K562 (cell line): ENCODE results near the gene ZDHHC3. TPM values are rescaled to one million over a fixed set of nuclear protein-coding genes. Genes with fewer than 3 reads are reported as not detected.
A peak's percentile ranks its signal among the peaks of the same experiment; 100 is the strongest.

Source experiments
- BCL6 ChIP-seq: fragments of 250-450 bp; sonication (Bioruptor Pico); IDR thresholded peaks from 2 replicates; pipeline ENCODE4 v1.4.0; 2020
- BRD4 ChIP-seq: fragments of 200-600 bp; sonication (generic); IDR thresholded peaks from 2 replicates; pipeline ENCODE4 v1.6.1; 2017; ENCODE audit warnings: inconsistent platforms
- CREB1 ChIP-seq, 2 experiments: sonication (generic) in 1 of 2; formaldehyde crosslinking in 1 of 2; IDR thresholded peaks; 2 replicates each; pipeline versions ENCODE4 v1.6.1 to v1.8.0; 2012 to 2022; ENCODE audit warnings: inconsistent platforms in 1 of 2, mild to moderate bottlenecking in 1 of 2, missing genetic modification reagents in 1 of 2, moderate library complexity in 1 of 2
- E2F5 ChIP-seq: sonication (generic); formaldehyde crosslinking; IDR thresholded peaks from 2 replicates; pipeline ENCODE4 v1.8.0; 2022; ENCODE audit warnings: mild to moderate bottlenecking, missing genetic modification reagents
- ESRRA ChIP-seq: fragments of 450-650 bp; IDR thresholded peaks from 2 replicates; pipeline ENCODE4 v1.6.1; 2014; ENCODE audit warnings: low read depth, mild to moderate bottlenecking, moderate library complexity, borderline replicate concordance
- KAT2B ChIP-seq: IDR thresholded peaks from one replicate; pipeline ENCODE4 v1.6.1; 2012; ENCODE audit warnings: low read depth, mild to moderate bottlenecking, control low read depth, inconsistent platforms, low read length, moderate library complexity
- KDM5B ChIP-seq: fragments of 200-600 bp; sonication (generic); IDR thresholded peaks from 2 replicates; pipeline ENCODE4 v1.6.1; 2012; ENCODE audit warnings: low read depth, mild to moderate bottlenecking, moderate library complexity, low read length, control low read depth, inconsistent platforms; ENCODE audit not compliant: insufficient replicate concordance
- NBN ChIP-seq: fragments of 450-650 bp; IDR thresholded peaks from 2 replicates; pipeline ENCODE4 v1.6.1; 2016; ENCODE audit warnings: low read depth, mild to moderate bottlenecking
- PATZ1 ChIP-seq: fragments of 250-450 bp; sonication (Bioruptor Pico); IDR thresholded peaks from 2 replicates; pipeline ENCODE4 v1.5.0; 2020; ENCODE audit warnings: mild to moderate bottlenecking, borderline replicate concordance
- RNF219 ChIP-seq: fragments of 250-450 bp; sonication (Bioruptor Pico); IDR thresholded peaks from 2 replicates; pipeline ENCODE4 v1.5.0; 2022; ENCODE audit warnings: mild to moderate bottlenecking
- U2AF1 ChIP-seq: fragments of 200-400 bp; formaldehyde crosslinking; optimal IDR thresholded peaks from 2 replicates; pipeline ENCODE3; 2017; ENCODE audit warnings: mild to moderate bottlenecking, low read depth, low read length, moderate library complexity
- ZBED1 ChIP-seq: IDR thresholded peaks from 2 replicates; pipeline ENCODE4 v1.6.1; 2014
- ZBTB11 ChIP-seq, 3 experiments: fragments of 200-800 bp in 1 of 3; fragments of 250-450 bp in 1 of 3; fragments of 450-650 bp in 1 of 3; sonication (Bioruptor Pico) in 1 of 3; sonication (Bioruptor generic) in 1 of 3; formaldehyde crosslinking in 1 of 3; IDR thresholded peaks; 2 replicates each; pipeline versions ENCODE4 v1.6.1 to v1.8.0; 2016 to 2022; ENCODE audit warnings: mild to moderate bottlenecking in 2 of 3, missing genetic modification characterization in 2 of 3, missing compliant biosample characterization in 1 of 3, moderate library complexity in 1 of 3
- ZFP91 ChIP-seq: sonication (generic); formaldehyde crosslinking; IDR thresholded peaks from 2 replicates; pipeline ENCODE4 v1.8.0; 2022; ENCODE audit warnings: mild to moderate bottlenecking, missing genetic modification reagents
- ZNF133 ChIP-seq: fragments of 250-450 bp; sonication (Bioruptor Pico); IDR thresholded peaks from 2 replicates; pipeline ENCODE4 v1.4.0; 2020; ENCODE audit warnings: mild to moderate bottlenecking
- ZNF77 ChIP-seq: fragments of 250-450 bp; sonication (Bioruptor Pico); IDR thresholded peaks from 2 replicates; pipeline ENCODE4 v1.5.0; 2020
- polyA plus RNA-seq, 8 experiments: library from polyadenylated mRNA; depleted of rRNA in 4 of 8; stranded (reverse) in 5 of 8; unstranded in 3 of 8; fragments of >200 nt; fragmentation: Nextera tagmentation in 2 of 8; fragmentation: Illumina TruSeq in 1 of 8; extraction: Ambion mirVana in 2 of 8; extraction: Trizol in 1 of 8; gene quantifications; 2 replicates each; pipeline versions ENCODE4 v1.2.1 to v1.2.3, GENCODE V29; 2011 to 2014; ENCODE audit warnings: inconsistent platforms in 1 of 8, missing spikeins in 1 of 8
- total RNA-seq, 7 experiments: library from RNA; depleted of rRNA in 6 of 7; stranded (reverse); fragments of >200 nt in 6 of 7; fragmentation: Illumina TruSeq in 2 of 7; extraction: Trizol in 2 of 7; gene quantifications; 2 replicates each; pipeline versions ENCODE4 v1.2.1 to v1.2.3, GENCODE V29; 2011 to 2021; ENCODE audit warnings: low replicate concordance in 1 of 7

ZDHHC3 gene
- total and polyA plus RNA-seq, 9 of the 15 experiments (the other 6 are each of a cell fraction or from before 2014, with no cell fraction given): 10.3 to 120 (median 67.2) TPM

GRCh38 chr3:44976002-44976815 lies at the start of gene ZDHHC3, which contains the start of gene EXOSC7 (continued):
- peak; percentile 97 for TF ChIP-seq CREB1 (IDR thresholded peaks at IDR 0.05)
- peak; percentile 98 for TF ChIP-seq CREB1 (CRISPR knock-in tag; IDR thresholded peaks at IDR 0.05)
- no peak for TF ChIP-seq ZNF77 (CRISPR knock-in tag)
- TF ChIP-seq BRD4: 0 out of 2 replicates have a peak, but pooled peaks have one; percentile 11
- peak; percentile 95 for TF ChIP-seq KDM5B
- no peak for TF ChIP-seq E2F5
- no peak for TF ChIP-seq PATZ1 (CRISPR knock-in tag)
- TF ChIP-seq ZNF133 (CRISPR knock-in tag): no peak
- TF ChIP-seq ZBED1: no peak
- no peak for TF ChIP-seq ZBTB11 (CRISPR knock-in tag; IDR thresholded peaks at IDR 0.05)
- TF ChIP-seq BCL6 (CRISPR knock-in tag): no peak
- TF ChIP-seq U2AF1: peak; percentile 22
- no peak; the same call in 1 of the 2 replicates for TF ChIP-seq NBN
- no peak for TF ChIP-seq KAT2B
- TF ChIP-seq ESRRA: 0 out of 2 replicates have a peak, but pooled peaks have one; percentile 8
- no peak for TF ChIP-seq ZFP91 (CRISPR knock-in tag)
- no peak for TF ChIP-seq RNF219 (CRISPR knock-in tag)
